Measurements from ENCODE around the gene RGPD5. TPM values are rescaled to one million over a fixed set of nuclear protein-coding genes. Genes with fewer than 3 reads are reported as not detected.
A peak's percentile ranks its signal among the peaks of the same experiment; 100 is the strongest.
"Not testable (repeated sequence)": the region's sequence is repeated elsewhere in the genome, so short reads cannot be mapped to it uniquely, and the experiment has no call there.

The RGPD5 gene
- total and polyA plus RNA-seq, 7 donors, result 3.3 to 64.9 (median 22.0) TPM

GRCh38 chr2:109781147-109781816, 12.8 kb upstream of the RGPD5 start:
- H3K4me3 ChIP-seq; ATAC-seq; H3K27me3 ChIP-seq (ENCODE audit: insufficient read depth in 3 of 3, low read length in 2 of 3); H3K9me3 ChIP-seq; H3K4me1 ChIP-seq; intact Hi-C loops (cut with DNase I); H3K27ac ChIP-seq; H3K36me3 ChIP-seq (ENCODE audit: insufficient read depth in 1 of 2, low read depth in 1 of 2); DNase-seq: not testable (repeated sequence)
- no CpG with 5 or more reads among the region's 15 CpGs for WGBS, 3 donors

GRCh38 chr2:109782446-109782993, 11.6 kb upstream of the RGPD5 start:
- H3K9me3 ChIP-seq; ATAC-seq; DNase-seq; H3K27ac ChIP-seq; H3K4me1 ChIP-seq; H3K4me3 ChIP-seq; intact Hi-C loops (cut with DNase I); H3K27me3 ChIP-seq (ENCODE audit: insufficient read depth in 3 of 3, low read length in 2 of 3); H3K36me3 ChIP-seq (ENCODE audit: insufficient read depth in 1 of 2, low read depth in 1 of 2): not testable (repeated sequence)
- WGBS, 3 donors, result no CpG with 5 or more reads among the region's 2 CpGs

GRCh38 chr2:109791530-109792279, 2.4 kb upstream of the RGPD5 start:
- no CpG with 5 or more reads among the region's 12 CpGs for WGBS, 3 donors
- intact Hi-C loops (cut with DNase I); H3K4me1 ChIP-seq: not testable (repeated sequence)

GRCh38 chr2:109792659-109793058, 1.4 kb upstream of the RGPD5 start:
- H3K36me3 ChIP-seq (ENCODE audit: insufficient read depth in 1 of 2, low read depth in 1 of 2); H3K4me3 ChIP-seq; H3K27me3 ChIP-seq (ENCODE audit: insufficient read depth in 3 of 3, low read length in 2 of 3); H3K4me1 ChIP-seq; H3K27ac ChIP-seq; DNase-seq; intact Hi-C loops (cut with DNase I); H3K9me3 ChIP-seq: not testable (repeated sequence)
- no CpG with 5 or more reads among the region's 1 CpG for WGBS, 3 donors
- ATAC-seq, result peak; percentile 58 to 79 (median 70)

More at GRCh38 chr2:109791530-109792279, 2.4 kb upstream of the RGPD5 start:
- not testable (repeated sequence) for H3K9me3 ChIP-seq; DNase-seq; H3K4me3 ChIP-seq; H3K27ac ChIP-seq; H3K36me3 ChIP-seq (ENCODE audit: insufficient read depth in 1 of 2, low read depth in 1 of 2); H3K27me3 ChIP-seq (ENCODE audit: insufficient read depth in 3 of 3, low read length in 2 of 3)
- ATAC-seq, result peak in 2 of 4 donors; percentile 4 to 31

GRCh38 chr2:109871129-109871751, 77.1 kb downstream of the RGPD5 start:
- H3K36me3 ChIP-seq (ENCODE audit: insufficient read depth in 1 of 2, low read depth in 1 of 2); DNase-seq; H3K27me3 ChIP-seq (ENCODE audit: insufficient read depth in 3 of 3, low read length in 2 of 3); H3K4me1 ChIP-seq; H3K27ac ChIP-seq; H3K9me3 ChIP-seq; intact Hi-C loops (cut with DNase I); H3K4me3 ChIP-seq: not testable (repeated sequence)
- peak in 2 of 4 donors; percentile 54 to 74 for ATAC-seq
- no CpG with 5 or more reads among the region's 8 CpGs for WGBS, 3 donors

GRCh38 chr2:109876625-109877024, 82.5 kb downstream of the RGPD5 start:
- H3K27ac ChIP-seq; DNase-seq; H3K27me3 ChIP-seq (ENCODE audit: insufficient read depth in 3 of 3, low read length in 2 of 3); H3K4me1 ChIP-seq; H3K4me3 ChIP-seq; H3K36me3 ChIP-seq (ENCODE audit: insufficient read depth in 1 of 2, low read depth in 1 of 2); ATAC-seq; H3K9me3 ChIP-seq; intact Hi-C loops (cut with DNase I): not testable (repeated sequence)
- no CpG with 5 or more reads among the region's 3 CpGs for WGBS, 3 donors

- H3K9me3 ChIP-seq; intact Hi-C loops (cut with DNase I); H3K36me3 ChIP-seq (ENCODE audit: insufficient read depth in 1 of 2, low read depth in 1 of 2); H3K4me1 ChIP-seq; H3K4me3 ChIP-seq; H3K27ac ChIP-seq; DNase-seq; H3K27me3 ChIP-seq (ENCODE audit: insufficient read depth in 3 of 3, low read length in 2 of 3); ATAC-seq: not testable (repeated sequence)
- no CpG with 5 or more reads among the region's 1 CpG for WGBS, 3 donors
These were observed 88.0 kb downstream of the RGPD5 start for GRCh38 chr2:109882112-109882511.

GRCh38 chr2:109888414-109888813, 94.3 kb downstream of the RGPD5 start:
- DNase-seq; ATAC-seq; H3K4me3 ChIP-seq; H3K27me3 ChIP-seq (ENCODE audit: insufficient read depth in 3 of 3, low read length in 2 of 3); H3K27ac ChIP-seq; intact Hi-C loops (cut with DNase I); H3K4me1 ChIP-seq; H3K9me3 ChIP-seq; H3K36me3 ChIP-seq (ENCODE audit: insufficient read depth in 1 of 2, low read depth in 1 of 2): not testable (repeated sequence)
- WGBS, 3 donors, result no CpG with 5 or more reads among the region's 4 CpGs

GRCh38 chr2:109889909-109890308, 95.8 kb downstream of the RGPD5 start:
- H3K4me1 ChIP-seq; DNase-seq; H3K4me3 ChIP-seq; H3K27me3 ChIP-seq (ENCODE audit: insufficient read depth in 3 of 3, low read length in 2 of 3); H3K27ac ChIP-seq; intact Hi-C loops (cut with DNase I); H3K36me3 ChIP-seq (ENCODE audit: insufficient read depth in 1 of 2, low read depth in 1 of 2); H3K9me3 ChIP-seq: not testable (repeated sequence)
- WGBS, 3 donors, result no CpG with 5 or more reads among the region's 4 CpGs
- ATAC-seq, result peak in 1 of 4 donors; percentile 48

- H3K9me3 ChIP-seq; H3K4me3 ChIP-seq; intact Hi-C loops (cut with DNase I); H3K36me3 ChIP-seq (ENCODE audit: insufficient read depth in 1 of 2, low read depth in 1 of 2); H3K27me3 ChIP-seq (ENCODE audit: insufficient read depth in 3 of 3, low read length in 2 of 3); DNase-seq; H3K4me1 ChIP-seq; H3K27ac ChIP-seq; ATAC-seq: not testable (repeated sequence)
- no CpG with 5 or more reads among the region's 4 CpGs for WGBS, 3 donors
These were observed 96.9 kb downstream of the RGPD5 start for GRCh38 chr2:109891024-109891423.

- H3K27me3 ChIP-seq (ENCODE audit: insufficient read depth in 3 of 3, low read length in 2 of 3); ATAC-seq; intact Hi-C loops (cut with DNase I); H3K4me1 ChIP-seq; H3K36me3 ChIP-seq (ENCODE audit: insufficient read depth in 1 of 2, low read depth in 1 of 2); DNase-seq; H3K4me3 ChIP-seq; H3K27ac ChIP-seq; H3K9me3 ChIP-seq: not testable (repeated sequence)
- no CpG with 5 or more reads among the region's 7 CpGs for WGBS, 3 donors
These were observed 99.6 kb downstream of the RGPD5 start for GRCh38 chr2:109893736-109894135.

All from psoas muscle (tissue), 8 donors.